ENCODE measurements around the gene LAMC2.

Gene LAMC2

GRCh38 chr1:183215076-183215720 is 29.1 kb downstream of the LAMC2 start:
- DNase-seq: no peak

- DNase-seq: no peak
Observed at GRCh38 chr1:183215936-183216335, 29.9 kb downstream of the LAMC2 start.

- DNase-seq: no peak
Observed at GRCh38 chr1:183218027-183218618, 32.1 kb downstream of the LAMC2 start.

- no peak for DNase-seq
Observed at GRCh38 chr1:183218971-183219615, 33.0 kb downstream of the LAMC2 start.

GRCh38 chr1:183219616-183220009 is 33.5 kb downstream of the LAMC2 start:
- no peak for DNase-seq

- DNase-seq: no peak
Observed at GRCh38 chr1:183222909-183223308, 36.8 kb downstream of the LAMC2 start.

- no peak for DNase-seq
Observed at GRCh38 chr1:183223467-183223866, 37.4 kb downstream of the LAMC2 start.

- no peak for DNase-seq
Observed at GRCh38 chr1:183226361-183226760, 40.3 kb downstream of the LAMC2 start.

- DNase-seq: no peak
Observed at GRCh38 chr1:183226963-183227362, 40.9 kb downstream of the LAMC2 start.

GRCh38 chr1:183227422-183228346 is 41.6 kb downstream of the LAMC2 start:
- peak in 1 of 2 experiments; percentile 11 for DNase-seq

- DNase-seq: no peak
Observed at GRCh38 chr1:183228347-183229220, 42.5 kb downstream of the LAMC2 start.

GRCh38 chr1:183230413-183230812 is 44.3 kb downstream of the LAMC2 start:
- no peak for DNase-seq

GRCh38 chr1:183231545-183231944 is 45.5 kb downstream of the LAMC2 start:
- DNase-seq: no peak

GRCh38 chr1:183233113-183233512 is 47.0 kb downstream of the LAMC2 start:
- DNase-seq: no peak

- DNase-seq: no peak
Observed at GRCh38 chr1:183234660-183235476, 48.8 kb downstream of the LAMC2 start.

GRCh38 chr1:183235503-183235902 is 49.4 kb downstream of the LAMC2 start:
- DNase-seq: no peak

- DNase-seq: no peak
Observed at GRCh38 chr1:183236158-183236725, 50.2 kb downstream of the LAMC2 start.

GRCh38 chr1:183237046-183237445 is 51.0 kb downstream of the LAMC2 start:
- DNase-seq: no peak

- no peak for DNase-seq
Observed at GRCh38 chr1:183238071-183238470, 52.0 kb downstream of the LAMC2 start.

GRCh38 chr1:183239220-183239742 is 53.2 kb downstream of the LAMC2 start:
- DNase-seq: no peak

All from AML-193 (cell line).